ENCODE results near the gene CARD11.

GRCh38 chr7:2928613-2929311 is 114.9 kb downstream of the CARD11 start:
- no peak for TF ChIP-seq ZFX (IDR thresholded peaks at IDR 0.05)
- TF ChIP-seq, protein P1, sequence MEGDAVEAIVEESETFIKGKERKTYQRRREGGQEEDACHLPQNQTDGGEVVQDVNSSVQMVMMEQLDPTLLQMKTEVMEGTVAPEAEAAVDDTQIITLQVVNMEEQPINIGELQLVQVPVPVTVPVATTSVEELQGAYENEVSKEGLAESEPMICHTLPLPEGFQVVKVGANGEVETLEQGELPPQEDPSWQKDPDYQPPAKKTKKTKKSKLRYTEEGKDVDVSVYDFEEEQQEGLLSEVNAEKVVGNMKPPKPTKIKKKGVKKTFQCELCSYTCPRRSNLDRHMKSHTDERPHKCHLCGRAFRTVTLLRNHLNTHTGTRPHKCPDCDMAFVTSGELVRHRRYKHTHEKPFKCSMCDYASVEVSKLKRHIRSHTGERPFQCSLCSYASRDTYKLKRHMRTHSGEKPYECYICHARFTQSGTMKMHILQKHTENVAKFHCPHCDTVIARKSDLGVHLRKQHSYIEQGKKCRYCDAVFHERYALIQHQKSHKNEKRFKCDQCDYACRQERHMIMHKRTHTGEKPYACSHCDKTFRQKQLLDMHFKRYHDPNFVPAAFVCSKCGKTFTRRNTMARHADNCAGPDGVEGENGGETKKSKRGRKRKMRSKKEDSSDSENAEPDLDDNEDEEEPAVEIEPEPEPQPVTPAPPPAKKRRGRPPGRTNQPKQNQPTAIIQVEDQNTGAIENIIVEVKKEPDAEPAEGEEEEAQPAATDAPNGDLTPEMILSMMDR (conservative IDR thresholded peaks at IDR 0.05): no peak
